ENCODE data around the gene SPRY2.
"Not testable (repeated sequence)": the region's sequence is repeated elsewhere in the genome, so short reads cannot be mapped to it uniquely, and the experiment has no call there.

SPRY2 gene

GRCh38 chr13:80348750-80349149 lies 7.8 kb upstream of the SPRY2 start:
- no peak for DNase-seq (ENCODE audit: low read depth in 1 of 2, low spot score in 1 of 2)

GRCh38 chr13:80348314-80348713 lies 7.4 kb upstream of the SPRY2 start:
- no peak for DNase-seq (ENCODE audit: low read depth in 1 of 2, low spot score in 1 of 2)

- no peak for DNase-seq (ENCODE audit: low read depth in 1 of 2, low spot score in 1 of 2)
Measured at GRCh38 chr13:80345771-80346510, 5.0 kb upstream of the SPRY2 start.

- DNase-seq (ENCODE audit: low read depth in 1 of 2, low spot score in 1 of 2): not testable (repeated sequence)
Measured at GRCh38 chr13:80344032-80344431, 3.1 kb upstream of the SPRY2 start.

- DNase-seq (ENCODE audit: low read depth in 1 of 2, low spot score in 1 of 2): peak; percentile 26 to 35
Measured at GRCh38 chr13:80342471-80343371, 1.8 kb upstream of the SPRY2 start.

- no peak for DNase-seq (ENCODE audit: low read depth in 1 of 2, low spot score in 1 of 2)
Measured at GRCh38 chr13:80341756-80342370, 937 bp upstream of the SPRY2 start.

GRCh38 chr13:80340651-80341100 lies 250 bp downstream of the SPRY2 start:
- no peak for DNase-seq (ENCODE audit: low read depth in 1 of 2, low spot score in 1 of 2)

- DNase-seq (ENCODE audit: low read depth in 1 of 2, low spot score in 1 of 2): no peak
Measured at GRCh38 chr13:80339912-80340650, 845 bp downstream of the SPRY2 start.

- no peak for DNase-seq (ENCODE audit: low read depth in 1 of 2, low spot score in 1 of 2)
Measured at GRCh38 chr13:80339563-80339911, 1.4 kb downstream of the SPRY2 start.

- no peak for DNase-seq (ENCODE audit: low read depth in 1 of 2, low spot score in 1 of 2)
Measured at GRCh38 chr13:80338781-80339562, 2.0 kb downstream of the SPRY2 start.

GRCh38 chr13:80337288-80338081 lies 3.4 kb downstream of the SPRY2 start:
- no peak for DNase-seq (ENCODE audit: low read depth in 1 of 2, low spot score in 1 of 2)

GRCh38 chr13:80336776-80337287 lies 4.1 kb downstream of the SPRY2 start:
- no peak for DNase-seq (ENCODE audit: low read depth in 1 of 2, low spot score in 1 of 2)

GRCh38 chr13:80336370-80336769 lies 4.6 kb downstream of the SPRY2 start:
- DNase-seq (ENCODE audit: low read depth in 1 of 2, low spot score in 1 of 2): no peak

GRCh38 chr13:80334597-80335260 lies 6.2 kb downstream of the SPRY2 start:
- DNase-seq (ENCODE audit: low read depth in 1 of 2, low spot score in 1 of 2): no peak

- no peak for DNase-seq (ENCODE audit: low read depth in 1 of 2, low spot score in 1 of 2)
Measured at GRCh38 chr13:80331984-80332383, 8.9 kb downstream of the SPRY2 start.

- no peak for DNase-seq (ENCODE audit: low read depth in 1 of 2, low spot score in 1 of 2)
Measured at GRCh38 chr13:80329250-80329649, 11.7 kb downstream of the SPRY2 start.

GRCh38 chr13:80319004-80319403 lies 21.9 kb downstream of the SPRY2 start:
- DNase-seq (ENCODE audit: low read depth in 1 of 2, low spot score in 1 of 2): no peak

GRCh38 chr13:80314711-80315653 lies 25.9 kb downstream of the SPRY2 start:
- no peak for DNase-seq (ENCODE audit: low read depth in 1 of 2, low spot score in 1 of 2)
